Retinal pigment epithelial cell (primary cell): ENCODE results near the gene SPATA18.

Experiments used
- DNase-seq: peaks from one replicate; pipeline ENCODE4 v3.0.0-alpha.2; 2010; ENCODE audit warnings: low read depth
- H3K4me3 ChIP-seq: 2 replicates; pipeline ENCODE4 v1.5.1; 2011; ENCODE audit warnings: mild to moderate bottlenecking, low read length, control low read depth, moderate library complexity
- TF ChIP-seq, protein P1 (sequence below): conservative IDR thresholded peaks from 2 replicates; pipeline ENCODE4 v1.5.1; 2011; ENCODE audit warnings: low read depth, low read length, control low read depth, inconsistent platforms

The SPATA18 gene

DNA sequence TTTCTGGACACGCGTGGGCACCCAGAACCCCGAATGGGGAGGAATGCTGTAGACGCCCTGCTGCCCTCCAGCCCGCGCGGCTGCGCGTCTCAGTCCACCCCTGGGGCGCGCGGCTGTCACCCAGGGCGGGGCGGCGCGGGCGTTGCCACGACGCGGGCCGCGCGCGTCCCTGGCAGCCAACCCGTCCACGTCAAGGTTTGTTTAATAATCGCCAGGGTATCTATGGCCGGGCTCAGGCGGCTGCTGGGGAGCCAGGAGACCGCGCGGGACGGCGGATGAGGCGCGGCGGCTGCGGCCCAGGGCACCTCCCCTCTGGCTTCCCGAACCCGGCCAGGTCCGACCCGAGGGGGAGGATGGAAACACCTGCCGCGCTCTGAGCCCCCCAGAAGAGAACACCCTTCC, at the start of gene SPATA18:
TSS of gene SPATA18 (plus strand) at position 92 of the 402 bp plus-strand sequence. CDS start 401 bp downstream, outside the sequence.
- TF ChIP-seq, protein P1, sequence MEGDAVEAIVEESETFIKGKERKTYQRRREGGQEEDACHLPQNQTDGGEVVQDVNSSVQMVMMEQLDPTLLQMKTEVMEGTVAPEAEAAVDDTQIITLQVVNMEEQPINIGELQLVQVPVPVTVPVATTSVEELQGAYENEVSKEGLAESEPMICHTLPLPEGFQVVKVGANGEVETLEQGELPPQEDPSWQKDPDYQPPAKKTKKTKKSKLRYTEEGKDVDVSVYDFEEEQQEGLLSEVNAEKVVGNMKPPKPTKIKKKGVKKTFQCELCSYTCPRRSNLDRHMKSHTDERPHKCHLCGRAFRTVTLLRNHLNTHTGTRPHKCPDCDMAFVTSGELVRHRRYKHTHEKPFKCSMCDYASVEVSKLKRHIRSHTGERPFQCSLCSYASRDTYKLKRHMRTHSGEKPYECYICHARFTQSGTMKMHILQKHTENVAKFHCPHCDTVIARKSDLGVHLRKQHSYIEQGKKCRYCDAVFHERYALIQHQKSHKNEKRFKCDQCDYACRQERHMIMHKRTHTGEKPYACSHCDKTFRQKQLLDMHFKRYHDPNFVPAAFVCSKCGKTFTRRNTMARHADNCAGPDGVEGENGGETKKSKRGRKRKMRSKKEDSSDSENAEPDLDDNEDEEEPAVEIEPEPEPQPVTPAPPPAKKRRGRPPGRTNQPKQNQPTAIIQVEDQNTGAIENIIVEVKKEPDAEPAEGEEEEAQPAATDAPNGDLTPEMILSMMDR: no peak
- DNase-seq: no peak
- H3K4me3 ChIP-seq: peak within 1 kb of the TSS; percentile 77

DNA sequence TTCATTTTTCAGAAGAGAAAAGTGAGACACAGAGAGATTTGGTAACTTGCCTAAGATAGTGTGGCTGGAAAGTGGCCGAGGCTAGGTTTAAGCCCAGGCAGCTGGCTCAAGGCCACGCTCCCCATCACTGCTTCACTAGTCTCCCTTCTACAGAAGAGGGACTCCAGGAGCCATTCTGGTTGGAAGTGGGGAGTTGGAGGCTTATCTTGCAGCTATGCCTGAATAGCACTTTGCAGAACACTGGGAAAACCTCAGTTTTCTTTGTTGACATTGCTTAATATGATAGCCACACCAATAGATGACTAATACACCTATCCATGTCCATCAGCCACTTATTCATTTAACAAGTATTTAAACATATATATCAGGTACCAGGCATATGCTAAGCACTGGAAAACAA, 49.5 kb upstream of the SPATA18 start:
- TF ChIP-seq, protein P1: no peak
- no peak for DNase-seq

GRCh38 chr4:52004414-52004813, 46.7 kb upstream of the SPATA18 start:
- no peak for DNase-seq
- TF ChIP-seq, protein P1: no peak
- no peak overlapping the region for H3K4me3 ChIP-seq

More for the DNA sequence above, 49.5 kb upstream of the SPATA18 start:
- H3K4me3 ChIP-seq: no peak overlapping the region

- DNase-seq: no peak
- TF ChIP-seq, protein P1: no peak
- H3K4me3 ChIP-seq: no peak overlapping the region
Observed at GRCh38 chr4:52005604-52006273, 45.4 kb upstream of the SPATA18 start.

GRCh38 chr4:52006887-52007286, 44.2 kb upstream of the SPATA18 start:
- H3K4me3 ChIP-seq: no peak overlapping the region
- TF ChIP-seq, protein P1: no peak
- DNase-seq: no peak

- H3K4me3 ChIP-seq: no peak overlapping the region
- DNase-seq: no peak
- TF ChIP-seq, protein P1: no peak
Observed at GRCh38 chr4:52010986-52011385, 40.1 kb upstream of the SPATA18 start.

DNA sequence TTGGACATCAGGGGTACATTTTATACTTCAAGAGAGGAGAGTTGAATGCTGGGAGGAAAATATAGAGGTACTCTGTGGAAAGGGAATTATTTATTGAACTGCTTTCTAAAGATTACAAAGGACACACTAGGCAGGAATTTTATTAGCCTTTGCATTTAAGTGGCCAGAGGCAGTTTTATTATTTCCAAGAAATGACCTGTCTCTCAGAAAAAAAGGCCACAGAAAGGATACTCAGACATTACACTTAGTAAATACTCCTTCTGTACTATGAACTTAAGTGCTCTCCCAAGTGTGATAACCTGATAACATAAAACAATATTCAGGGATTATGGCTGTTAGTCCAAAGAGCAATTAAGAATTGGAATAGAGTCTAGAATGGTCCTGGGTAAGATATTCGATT, 38.5 kb upstream of the SPATA18 start:
- DNase-seq: no peak
- no peak overlapping the region for H3K4me3 ChIP-seq
- TF ChIP-seq, protein P1: no peak
